Neural crest cell (in vitro differentiated cells): ENCODE results near the gene TDRD1. TPM values are rescaled to one million over a fixed set of nuclear protein-coding genes. Genes with fewer than 3 reads are reported as not detected.

Experiments used
- DNase-seq: peaks from one replicate; pipeline ENCODE4 v3.0.0; 2021; ENCODE audit warnings: low read depth, mixed read lengths, low spot score
- H3K27ac Mint-ChIP-seq: one replicate; pipeline ENCODE4 v1.8.0; 2021; ENCODE audit warnings: mild to moderate bottlenecking, mixed read lengths; ENCODE audit not compliant: unreplicated experiment
- H3K27me3 Mint-ChIP-seq: 2 replicates; pipeline ENCODE4 v1.8.0; 2021; ENCODE audit warnings: low read depth, mild to moderate bottlenecking, mixed read lengths
- H3K36me3 Mint-ChIP-seq: 2 replicates; pipeline ENCODE4 v1.8.0; 2021; ENCODE audit warnings: low read depth, mild to moderate bottlenecking, mixed read lengths
- H3K4me1 Mint-ChIP-seq: 2 replicates; pipeline ENCODE4 v1.8.0; 2021; ENCODE audit warnings: mixed read lengths
- H3K4me3 Mint-ChIP-seq: one replicate; pipeline ENCODE4 v1.8.0; 2021; ENCODE audit warnings: mild to moderate bottlenecking, mixed read lengths
- H3K9me3 Mint-ChIP-seq: 2 replicates; pipeline ENCODE4 v1.8.0; 2021; ENCODE audit warnings: mixed read lengths
- CTCF ChIP-seq: fragments of 200-600 bp; sonication (generic); conservative IDR thresholded peaks from 2 replicates; pipeline ENCODE4 v1.5.0; 2021; ENCODE audit warnings: antibody characterized with exemption, mild to moderate bottlenecking
- total RNA-seq: library from RNA; stranded (reverse); gene quantifications from 2 replicates; pipeline ENCODE4 v1.2.1, GENCODE V29; 2021

The TDRD1 gene
- total RNA-seq, 1 donor from 2014 or later = not detected

GRCh38 chr10:114260366-114260765 is 81.2 kb downstream of the TDRD1 start:
- Mint-ChIP-seq H3K27me3 (no peaks in the 10 kb centered on the region), H3K27ac (no peak overlapping the region), H3K9me3 (no peaks in the 10 kb centered on the region), H3K4me3 (no peak overlapping the region), H3K36me3 (no peaks in the 10 kb centered on the region), H3K4me1 (peaks cover 9% of the 10 kb centered on the region)
- no peak for TF ChIP-seq CTCF
- no peak for DNase-seq

DNA sequence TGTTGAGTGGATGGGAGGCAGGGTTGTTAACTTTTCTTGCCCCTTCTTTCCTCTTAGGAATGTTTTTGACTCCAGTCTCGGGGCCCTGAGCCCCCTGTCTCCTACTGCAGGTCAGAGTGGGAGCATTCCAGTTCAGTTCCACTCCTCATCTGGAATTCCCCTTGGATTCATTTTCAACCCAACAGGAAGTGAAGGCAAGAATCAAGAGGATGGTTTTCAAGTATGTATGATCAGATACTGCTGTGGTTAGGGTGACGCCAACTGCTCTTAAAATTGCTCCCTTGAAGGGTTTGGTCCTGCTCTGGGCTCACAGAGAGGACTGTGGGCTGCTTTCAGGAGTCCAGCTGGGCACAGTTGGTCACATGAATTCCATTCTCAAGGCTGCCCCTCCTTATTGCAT is 81.9 kb downstream of the TDRD1 start:
- peaks cover 9% of the 10 kb centered on the region for H3K4me1 Mint-ChIP-seq
- DNase-seq = no peak
- no peaks in the 10 kb centered on the region for H3K36me3 Mint-ChIP-seq
- no peak overlapping the region for H3K4me3 Mint-ChIP-seq
- no peaks in the 10 kb centered on the region for H3K9me3 Mint-ChIP-seq
- no peak for TF ChIP-seq CTCF
- no peak overlapping the region for H3K27ac Mint-ChIP-seq
- no peaks in the 10 kb centered on the region for H3K27me3 Mint-ChIP-seq

DNA sequence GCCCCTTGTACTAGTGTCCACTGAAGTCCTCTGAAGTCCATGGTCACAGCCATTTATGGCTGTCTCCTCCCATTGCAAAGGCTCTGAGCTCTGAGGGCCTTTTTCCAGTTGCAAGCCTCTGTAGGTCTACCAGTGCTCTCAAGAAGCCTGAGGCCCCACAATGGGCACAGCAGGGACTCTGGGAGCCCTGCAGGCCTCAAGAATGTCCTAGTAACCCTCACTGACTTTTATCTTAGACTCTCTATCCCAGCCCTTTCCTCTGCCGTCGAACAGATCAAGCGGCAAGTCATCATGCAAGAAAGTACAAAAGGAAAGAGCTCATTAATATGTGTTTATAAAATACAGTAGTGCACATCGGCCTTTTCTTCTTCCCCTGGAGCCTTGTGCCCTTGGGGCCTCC is 83.3 kb downstream of the TDRD1 start:
- H3K4me3 Mint-ChIP-seq = no peak overlapping the region
- TF ChIP-seq CTCF = no peak
- H3K27ac Mint-ChIP-seq = no peak overlapping the region
- H3K9me3 Mint-ChIP-seq = no peaks in the 10 kb centered on the region
- H3K4me1 Mint-ChIP-seq = peaks cover 9% of the 10 kb centered on the region
- no peaks in the 10 kb centered on the region for H3K36me3 Mint-ChIP-seq
- DNase-seq = no peak
- H3K27me3 Mint-ChIP-seq = no peaks in the 10 kb centered on the region

GRCh38 chr10:114265392-114266053 is 86.4 kb downstream of the TDRD1 start:
- H3K9me3 Mint-ChIP-seq = no peaks in the 10 kb centered on the region
- no peak overlapping the region for H3K27ac Mint-ChIP-seq
- no peaks in the 10 kb centered on the region for H3K36me3 Mint-ChIP-seq
- H3K4me1 Mint-ChIP-seq = no peaks in the 10 kb centered on the region
- DNase-seq = no peak
- H3K4me3 Mint-ChIP-seq = no peak overlapping the region
- no peak for TF ChIP-seq CTCF
- no peaks in the 10 kb centered on the region for H3K27me3 Mint-ChIP-seq

GRCh38 chr10:114266521-114266920 is 87.4 kb downstream of the TDRD1 start:
- H3K9me3 Mint-ChIP-seq = no peaks in the 10 kb centered on the region
- no peak overlapping the region for H3K27ac Mint-ChIP-seq
- no peak for TF ChIP-seq CTCF
- no peaks in the 10 kb centered on the region for H3K27me3 Mint-ChIP-seq
- H3K4me1 Mint-ChIP-seq = no peaks in the 10 kb centered on the region
- H3K4me3 Mint-ChIP-seq = no peak overlapping the region
- no peaks in the 10 kb centered on the region for H3K36me3 Mint-ChIP-seq
- no peak for DNase-seq
